ENCODE results near the gene PARD3B.

PARD3B gene

GRCh38 chr2:204632410-204632809 is 87.1 kb downstream of the PARD3B start:
- Histone ChIP-seq H3K9me3 (no peaks in the 10 kb centered on the region), H3K4me1 (peaks cover 12% of the 10 kb centered on the region), H3K27me3 (ENCODE audit: low read depth) (no peaks in the 10 kb centered on the region), H3K36me3 (replicated peaks) (no peaks in the 10 kb centered on the region), H3K4me3 (no peak overlapping the region)
- no peak for DNase-seq (ENCODE audit: low spot score in 2 of 2)
- in situ Hi-C loops (cut with MboI; ENCODE audit: low sequenced_read_pairs), result no loop called here

- Histone ChIP-seq H3K4me1 (peaks cover under 1% of the 10 kb centered on the region), H3K27me3 (ENCODE audit: low read depth) (no peaks in the 10 kb centered on the region), H3K9me3 (no peaks in the 10 kb centered on the region), H3K4me3 (no peak overlapping the region), H3K36me3 (replicated peaks) (no peaks in the 10 kb centered on the region)
- DNase-seq (ENCODE audit: low spot score in 2 of 2), result no peak
- in situ Hi-C loops (cut with MboI; ENCODE audit: low sequenced_read_pairs), result no loop called here
Measured at GRCh38 chr2:204634564-204634963, 89.3 kb downstream of the PARD3B start.

GRCh38 chr2:204635478-204635877 is 90.2 kb downstream of the PARD3B start:
- H3K4me3 ChIP-seq, result no peak overlapping the region
- no peaks in the 10 kb centered on the region for H3K9me3 ChIP-seq
- in situ Hi-C loops (cut with MboI; ENCODE audit: low sequenced_read_pairs), result no loop called here
- no peaks in the 10 kb centered on the region for H3K36me3 ChIP-seq (replicated peaks)
- no peaks in the 10 kb centered on the region for H3K27me3 ChIP-seq (ENCODE audit: low read depth)
- DNase-seq (ENCODE audit: low spot score in 2 of 2), result no peak
- H3K4me1 ChIP-seq, result no peaks in the 10 kb centered on the region

- DNase-seq (ENCODE audit: low spot score in 2 of 2), result no peak
- Histone ChIP-seq H3K4me1 (no peaks in the 10 kb centered on the region), H3K36me3 (replicated peaks) (no peaks in the 10 kb centered on the region), H3K9me3 (no peaks in the 10 kb centered on the region), H3K27me3 (ENCODE audit: low read depth) (no peaks in the 10 kb centered on the region), H3K4me3 (no peak overlapping the region)
- in situ Hi-C loops (cut with MboI; ENCODE audit: low sequenced_read_pairs), result no loop called here
Measured at GRCh38 chr2:204638471-204639194, 93.4 kb downstream of the PARD3B start.

GRCh38 chr2:204643326-204643725 is 98.1 kb downstream of the PARD3B start:
- no peaks in the 10 kb centered on the region for H3K36me3 ChIP-seq (replicated peaks)
- H3K27me3 ChIP-seq (ENCODE audit: low read depth), result no peaks in the 10 kb centered on the region
- in situ Hi-C loops (cut with MboI; ENCODE audit: low sequenced_read_pairs), result no loop called here
- no peak overlapping the region for H3K4me3 ChIP-seq
- H3K4me1 ChIP-seq, result no peaks in the 10 kb centered on the region
- H3K9me3 ChIP-seq, result no peaks in the 10 kb centered on the region
- no peak for DNase-seq (ENCODE audit: low spot score in 2 of 2)

GRCh38 chr2:204645018-204645773 is 99.9 kb downstream of the PARD3B start:
- DNase-seq (ENCODE audit: low spot score in 2 of 2), result no peak
- Histone ChIP-seq H3K27me3 (ENCODE audit: low read depth) (no peaks in the 10 kb centered on the region), H3K4me3 (no peak overlapping the region), H3K4me1 (no peaks in the 10 kb centered on the region), H3K36me3 (replicated peaks) (no peaks in the 10 kb centered on the region), H3K9me3 (no peaks in the 10 kb centered on the region)
- in situ Hi-C loops (cut with MboI; ENCODE audit: low sequenced_read_pairs), result no loop called here

GRCh38 chr2:204647626-204648025 is 102.4 kb downstream of the PARD3B start:
- H3K36me3 ChIP-seq (replicated peaks), result no peaks in the 10 kb centered on the region
- no peaks in the 10 kb centered on the region for H3K27me3 ChIP-seq (ENCODE audit: low read depth)
- no peaks in the 10 kb centered on the region for H3K4me1 ChIP-seq
- in situ Hi-C loops (cut with MboI; ENCODE audit: low sequenced_read_pairs), result no loop called here
- no peak for DNase-seq (ENCODE audit: low spot score in 2 of 2)
- H3K4me3 ChIP-seq, result no peak overlapping the region
- H3K9me3 ChIP-seq, result no peaks in the 10 kb centered on the region

GRCh38 chr2:204650611-204651010 is 105.3 kb downstream of the PARD3B start:
- Histone ChIP-seq H3K9me3 (no peaks in the 10 kb centered on the region), H3K27me3 (ENCODE audit: low read depth) (no peaks in the 10 kb centered on the region), H3K4me1 (peaks cover 3% of the 10 kb centered on the region; the same call in 1 of the 2 replicates), H3K36me3 (replicated peaks) (no peaks in the 10 kb centered on the region), H3K4me3 (no peak overlapping the region)
- DNase-seq (ENCODE audit: low spot score in 2 of 2), result no peak
- in situ Hi-C loops (cut with MboI; ENCODE audit: low sequenced_read_pairs), result no loop called here

GRCh38 chr2:204652063-204652462 is 106.8 kb downstream of the PARD3B start:
- in situ Hi-C loops (cut with MboI; ENCODE audit: low sequenced_read_pairs), result no loop called here
- Histone ChIP-seq H3K4me3 (no peak overlapping the region), H3K4me1 (peaks cover 3% of the 10 kb centered on the region; the same call in 1 of the 2 replicates), H3K9me3 (no peaks in the 10 kb centered on the region), H3K27me3 (ENCODE audit: low read depth) (no peaks in the 10 kb centered on the region), H3K36me3 (replicated peaks) (no peaks in the 10 kb centered on the region)
- DNase-seq (ENCODE audit: low spot score in 2 of 2), result no peak

GRCh38 chr2:204654669-204655068 is 109.4 kb downstream of the PARD3B start:
- no peaks in the 10 kb centered on the region for H3K27me3 ChIP-seq (ENCODE audit: low read depth)
- H3K4me3 ChIP-seq, result no peak overlapping the region
- no peaks in the 10 kb centered on the region; the same call in 1 of the 2 replicates for H3K36me3 ChIP-seq (replicated peaks)
- no peak for DNase-seq (ENCODE audit: low spot score in 2 of 2)
- H3K4me1 ChIP-seq, result peaks cover 3% of the 10 kb centered on the region; the same call in 1 of the 2 replicates
- in situ Hi-C loops (cut with MboI; ENCODE audit: low sequenced_read_pairs), result no loop called here
- no peaks in the 10 kb centered on the region for H3K9me3 ChIP-seq

GRCh38 chr2:204655101-204655500 is 109.8 kb downstream of the PARD3B start:
- Histone ChIP-seq H3K36me3 (replicated peaks) (no peaks in the 10 kb centered on the region; the same call in 1 of the 2 replicates), H3K4me1 (peaks cover 3% of the 10 kb centered on the region; the same call in 1 of the 2 replicates), H3K9me3 (no peaks in the 10 kb centered on the region), H3K27me3 (ENCODE audit: low read depth) (no peaks in the 10 kb centered on the region), H3K4me3 (no peak overlapping the region)
- DNase-seq (ENCODE audit: low spot score in 2 of 2), result no peak
- in situ Hi-C loops (cut with MboI; ENCODE audit: low sequenced_read_pairs), result no loop called here

- in situ Hi-C loops (cut with MboI; ENCODE audit: low sequenced_read_pairs), result no loop called here
- H3K4me1 ChIP-seq, result peaks cover 3% of the 10 kb centered on the region; the same call in 1 of the 2 replicates
- no peaks in the 10 kb centered on the region; the same call in 1 of the 2 replicates for H3K36me3 ChIP-seq (replicated peaks)
- H3K4me3 ChIP-seq, result no peak overlapping the region
- no peak for DNase-seq (ENCODE audit: low spot score in 2 of 2)
- no peaks in the 10 kb centered on the region for H3K9me3 ChIP-seq
- no peaks in the 10 kb centered on the region for H3K27me3 ChIP-seq (ENCODE audit: low read depth)
Measured at GRCh38 chr2:204655626-204656025, 110.4 kb downstream of the PARD3B start.

- peaks cover 3% of the 10 kb centered on the region; the same call in 1 of the 2 replicates for H3K4me1 ChIP-seq
Measured at GRCh38 chr2:204657024-204657423, 111.7 kb downstream of the PARD3B start.

GRCh38 chr2:204662956-204663355 is 117.7 kb downstream of the PARD3B start:
- in situ Hi-C loops (cut with MboI; ENCODE audit: low sequenced_read_pairs), result no loop called here
- Histone ChIP-seq H3K9me3 (no peaks in the 10 kb centered on the region), H3K36me3 (replicated peaks) (no peaks in the 10 kb centered on the region; the same call in 1 of the 2 replicates), H3K27me3 (ENCODE audit: low read depth) (no peaks in the 10 kb centered on the region), H3K4me1 (peaks cover 21% of the 10 kb centered on the region), H3K4me3 (no peak overlapping the region)
- no peak for DNase-seq (ENCODE audit: low spot score in 2 of 2)

More at GRCh38 chr2:204657024-204657423, 111.7 kb downstream of the PARD3B start:
- H3K36me3 ChIP-seq (replicated peaks), result no peaks in the 10 kb centered on the region; the same call in 1 of the 2 replicates
- DNase-seq (ENCODE audit: low spot score in 2 of 2), result no peak
- no peak overlapping the region for H3K4me3 ChIP-seq
- no peaks in the 10 kb centered on the region for H3K9me3 ChIP-seq
- in situ Hi-C loops (cut with MboI; ENCODE audit: low sequenced_read_pairs), result no loop called here
- H3K27me3 ChIP-seq (ENCODE audit: low read depth), result no peaks in the 10 kb centered on the region

Data from HAP-1 (cell line).